ENCODE data around the gene NCK2.

- TF ChIP-seq MXI1 (IDR thresholded peaks at IDR 0.05; ENCODE audit: borderline replicate concordance, low read depth, low read length), result no peak
- TF ChIP-seq RAD21 (IDR thresholded peaks at IDR 0.05; ENCODE audit: low read length), result no peak
- TF ChIP-seq CTCF (conservative IDR thresholded peaks at IDR 0.05; ENCODE audit: low read depth, low read length), result no peak
- no peak for TF ChIP-seq RCOR1 (IDR thresholded peaks at IDR 0.05; ENCODE audit: insufficient replicate concordance, low read length)
- TF ChIP-seq POLR2A (IDR thresholded peaks at IDR 0.05; ENCODE audit: low read depth, low read length), result no peak
- TF ChIP-seq MAZ (IDR thresholded peaks at IDR 0.05; ENCODE audit: borderline replicate concordance, low read depth, low read length), result no peak
- TF ChIP-seq, protein P1, sequence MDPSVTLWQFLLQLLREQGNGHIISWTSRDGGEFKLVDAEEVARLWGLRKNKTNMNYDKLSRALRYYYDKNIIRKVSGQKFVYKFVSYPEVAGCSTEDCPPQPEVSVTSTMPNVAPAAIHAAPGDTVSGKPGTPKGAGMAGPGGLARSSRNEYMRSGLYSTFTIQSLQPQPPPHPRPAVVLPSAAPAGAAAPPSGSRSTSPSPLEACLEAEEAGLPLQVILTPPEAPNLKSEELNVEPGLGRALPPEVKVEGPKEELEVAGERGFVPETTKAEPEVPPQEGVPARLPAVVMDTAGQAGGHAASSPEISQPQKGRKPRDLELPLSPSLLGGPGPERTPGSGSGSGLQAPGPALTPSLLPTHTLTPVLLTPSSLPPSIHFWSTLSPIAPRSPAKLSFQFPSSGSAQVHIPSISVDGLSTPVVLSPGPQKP (IDR thresholded peaks at IDR 0.05; ENCODE audit: borderline replicate concordance, low read depth, low read length), result no peak
- no peak for TF ChIP-seq RFX5 (IDR thresholded peaks at IDR 0.05; ENCODE audit: low read depth, low read length)
Observed at GRCh38 chr2:105777031-105777482, 32.3 kb downstream of the NCK2 start.

All from IMR-90 (cell line).